Left renal pelvis (tissue), 4 donors: Measurements from ENCODE around the gene ANKS1B. TPM values are rescaled to one million over a fixed set of nuclear protein-coding genes. Genes with fewer than 3 reads are reported as not detected.
"Not testable (repeated sequence)": the region's sequence is repeated elsewhere in the genome, so short reads cannot be mapped to it uniquely, and the experiment has no call there.

ENCODE experiments used
- DNase-seq, 4 donors: peaks; one replicate each; pipeline ENCODE4 v3.0.0-alpha.2; 2013; ENCODE audit warnings: low read depth in 4 of 4, low spot score in 3 of 4
- polyA plus RNA-seq, 4 donors: library from polyadenylated mRNA; unstranded; fragments of 120-200 nt; gene quantifications; one replicate each; pipeline ENCODE4 v1.2.1, GENCODE V29; 2013; ENCODE audit not compliant: insufficient read length in 4 of 4

Gene ANKS1B
- polyA plus RNA-seq, 4 donors = 3.7 to 6.3 (median 4.7) TPM

DNA sequence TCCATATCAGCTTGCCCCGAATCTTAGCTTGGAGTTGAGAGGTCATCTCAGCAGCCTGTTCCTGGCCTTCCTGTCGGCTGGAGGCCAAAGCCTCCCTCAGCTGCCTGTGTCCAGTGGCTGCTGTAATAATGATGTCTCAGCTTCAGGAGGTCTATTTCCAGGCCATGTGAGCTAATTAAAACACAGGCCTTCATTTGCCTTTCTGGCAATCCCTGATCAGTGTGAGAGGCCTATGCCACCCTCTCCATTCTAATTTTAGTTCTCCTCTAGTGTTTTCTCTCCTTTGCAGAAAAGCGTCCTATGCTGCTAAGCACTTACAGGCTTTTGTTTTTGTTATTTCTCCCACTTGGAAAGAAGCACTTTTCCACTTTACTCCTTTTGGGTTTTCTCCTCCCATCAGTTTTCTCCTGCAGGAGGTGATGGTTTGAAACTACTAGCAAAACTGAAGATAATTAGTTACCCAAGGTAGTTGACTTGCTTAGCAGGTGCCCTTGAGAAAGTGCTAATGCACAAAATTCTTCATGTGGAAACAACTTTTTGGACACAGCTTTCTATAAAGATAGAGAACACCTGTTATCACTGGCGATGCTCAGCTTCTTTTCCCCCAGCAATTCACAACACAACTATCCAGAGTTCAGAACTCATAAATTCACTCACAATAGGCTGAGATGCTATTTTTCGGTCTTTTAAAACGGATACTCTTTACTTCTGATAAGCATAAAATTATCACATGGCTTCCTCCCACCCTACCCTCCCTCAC lies 592.5 kb downstream of the ANKS1B start:
- no peak for DNase-seq

DNA sequence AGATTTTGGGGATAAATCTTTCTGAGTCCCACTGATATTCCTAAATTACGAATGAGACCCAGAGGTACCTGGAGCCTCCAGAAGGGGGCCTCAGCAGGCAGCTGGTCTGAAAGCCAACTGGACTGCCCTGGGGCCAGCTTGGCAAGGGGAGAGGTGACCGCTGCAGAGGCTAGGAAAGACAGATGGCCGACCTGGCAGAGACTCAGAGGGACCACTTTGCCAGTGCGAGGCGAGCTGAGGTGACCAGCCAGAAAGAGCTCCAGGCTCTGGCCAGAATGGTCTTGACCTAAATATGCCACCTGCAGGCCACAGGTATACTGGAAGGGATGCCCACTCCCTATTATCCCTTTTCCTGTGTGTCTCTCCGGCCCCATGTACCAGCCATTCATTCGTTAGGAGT lies 594.0 kb downstream of the ANKS1B start:
- DNase-seq = no peak

DNA sequence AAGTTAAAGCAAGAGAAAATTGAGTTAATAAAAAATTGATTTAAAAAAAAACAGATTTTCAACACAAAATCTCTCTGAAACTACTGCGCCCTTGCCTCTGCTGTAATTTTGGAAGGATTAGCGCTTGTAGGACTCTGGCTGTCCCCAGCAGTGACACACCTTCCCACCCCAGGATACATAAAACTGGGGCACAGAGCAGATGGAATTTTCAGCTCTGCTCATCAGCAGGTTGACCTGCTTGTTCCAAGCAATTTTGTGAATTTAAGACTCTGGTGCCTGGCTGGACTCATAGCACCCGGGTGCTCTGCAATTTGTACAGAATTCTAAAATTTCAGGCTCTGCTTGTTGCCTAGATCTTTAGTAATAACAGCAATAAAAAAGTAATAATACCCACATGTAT lies 595.0 kb downstream of the ANKS1B start:
- no peak for DNase-seq

DNA sequence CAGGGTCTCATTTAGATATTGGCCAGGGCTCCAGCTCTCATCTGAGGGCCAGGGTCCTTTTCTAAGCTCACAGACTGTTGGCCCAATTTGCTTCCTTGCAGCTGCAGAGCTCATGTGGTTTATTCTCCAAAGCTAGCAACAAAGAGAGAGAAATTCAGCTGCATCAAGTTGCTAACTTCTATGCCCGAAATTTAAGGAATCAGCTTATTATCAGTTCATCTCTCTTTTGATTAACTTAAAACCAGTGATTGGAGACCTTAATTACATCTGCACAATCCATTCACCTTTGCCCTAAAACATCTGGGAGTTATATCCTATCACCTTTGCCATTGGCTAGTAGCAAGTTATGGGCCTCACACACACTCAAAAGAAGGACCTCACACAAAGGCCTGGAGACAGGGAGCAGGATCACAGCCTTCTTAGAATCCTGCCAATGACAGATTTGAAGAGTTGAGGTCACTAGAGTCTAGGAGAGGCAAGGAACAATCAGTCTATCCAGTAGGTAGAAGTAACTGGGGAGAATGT lies 596.0 kb downstream of the ANKS1B start:
- DNase-seq = no peak

DNA sequence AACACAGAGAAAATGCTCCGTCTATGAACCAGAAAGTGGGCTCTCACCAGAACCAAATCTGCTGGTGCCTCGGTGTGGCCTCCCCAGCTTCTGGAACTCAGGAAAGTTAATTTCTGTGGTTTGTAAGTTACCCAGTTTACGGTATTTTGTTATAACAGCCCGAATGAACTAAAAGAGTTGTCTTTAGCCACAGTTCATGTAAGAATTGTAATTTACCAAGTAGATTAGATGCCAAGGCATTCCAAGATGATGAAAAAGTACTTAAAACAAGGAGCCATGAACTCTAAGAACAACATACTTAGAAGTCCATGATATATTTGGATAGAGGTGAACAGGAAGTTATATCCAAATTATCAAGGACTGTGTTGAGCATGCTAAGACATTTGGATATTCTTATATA lies 597.1 kb downstream of the ANKS1B start:
- DNase-seq = no peak

DNA sequence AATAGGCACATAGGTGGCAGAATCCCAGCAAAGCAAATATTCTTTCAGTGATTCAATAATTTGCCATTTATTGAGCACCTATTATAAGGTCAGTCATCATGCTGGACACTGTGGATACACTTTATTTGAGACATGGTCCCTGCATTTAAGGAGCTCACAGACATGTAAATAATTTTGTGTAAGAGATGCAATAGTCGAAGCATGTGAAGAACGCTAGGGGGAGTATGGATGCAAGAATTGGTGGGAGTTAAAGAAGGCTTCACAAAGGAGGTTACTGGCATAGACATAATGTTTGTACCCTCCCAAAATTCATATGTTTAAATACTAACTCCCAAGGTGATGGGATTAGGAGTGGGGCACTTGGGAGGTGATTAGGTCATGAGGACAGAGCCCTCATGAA lies 597.8 kb downstream of the ANKS1B start:
- DNase-seq = no peak

DNA sequence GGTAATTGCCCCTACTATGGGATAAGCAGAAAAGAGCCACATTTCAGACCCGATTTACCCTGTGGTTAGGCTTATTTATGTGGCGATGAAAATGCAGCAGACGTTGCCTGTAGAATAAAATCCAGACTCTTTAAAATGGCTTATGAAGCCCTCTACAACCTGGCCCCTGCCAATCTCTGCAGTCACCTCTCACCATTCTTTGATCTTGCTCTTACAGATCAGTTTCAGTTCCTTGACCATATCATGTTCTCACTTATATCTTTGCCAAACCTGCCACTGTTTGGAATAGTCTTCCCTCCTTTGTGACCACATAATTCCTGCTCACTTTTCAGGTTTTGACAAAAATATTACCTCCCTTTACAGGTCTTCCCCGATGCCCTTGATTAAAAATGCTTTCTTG lies 601.5 kb downstream of the ANKS1B start:
- DNase-seq = no peak

DNA sequence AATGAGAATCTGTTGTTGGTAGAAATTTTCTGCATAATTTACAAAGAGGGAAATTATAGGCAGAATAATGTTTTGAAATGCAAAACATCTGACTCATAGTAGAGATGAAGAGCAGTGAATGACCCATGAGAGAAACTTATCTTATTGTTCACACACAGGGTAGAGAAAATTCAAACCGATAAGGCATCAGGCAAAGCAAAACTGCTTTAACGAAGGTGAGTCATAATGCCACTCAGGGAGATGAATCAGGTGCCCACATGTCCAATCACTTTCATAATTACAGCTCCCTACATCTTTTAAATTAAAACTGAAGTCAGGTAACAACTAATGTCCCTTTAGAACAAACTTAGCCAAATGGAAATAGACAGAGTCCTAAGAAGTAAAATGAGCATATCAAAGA lies 602.7 kb downstream of the ANKS1B start:
- no peak for DNase-seq

DNA sequence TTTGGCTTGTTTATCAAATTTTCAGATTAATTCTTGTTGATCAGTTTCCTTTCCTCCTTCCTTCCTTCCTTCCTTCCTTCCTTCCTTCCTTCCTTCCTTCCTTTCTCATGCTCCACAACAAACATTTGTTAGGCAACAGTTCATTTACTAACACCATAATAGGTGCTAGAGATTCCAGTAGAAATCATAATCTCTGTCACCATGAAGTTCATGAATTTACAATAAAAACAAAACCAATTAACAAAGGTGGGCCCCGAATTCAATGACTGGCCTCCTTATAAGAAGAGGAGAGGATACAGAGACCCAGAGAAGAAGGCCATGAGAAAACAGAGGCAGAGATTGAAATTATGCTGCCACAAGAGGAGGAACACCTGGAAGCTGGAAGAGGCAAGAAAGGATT lies 604.0 kb downstream of the ANKS1B start:
- DNase-seq = no peak

DNA sequence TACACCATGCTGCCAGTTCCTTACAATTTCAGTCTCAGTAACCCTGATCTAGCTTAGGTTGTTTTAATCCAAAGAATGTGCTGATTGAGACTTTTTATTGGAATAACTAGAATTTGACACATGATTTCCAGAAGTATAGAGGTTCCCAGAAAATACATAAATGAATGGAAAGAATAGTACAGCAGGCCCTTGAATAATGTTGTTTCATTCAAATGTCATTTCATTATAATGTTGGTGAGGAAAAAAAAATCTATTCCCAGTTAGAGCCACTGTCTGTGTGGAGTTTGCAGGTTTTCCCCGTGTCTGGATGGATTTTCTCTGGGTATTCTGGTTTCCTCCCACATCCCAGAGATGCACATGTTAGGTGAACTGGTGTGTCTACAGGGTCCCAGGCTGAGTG lies 610.7 kb downstream of the ANKS1B start:
- DNase-seq = no peak

DNA sequence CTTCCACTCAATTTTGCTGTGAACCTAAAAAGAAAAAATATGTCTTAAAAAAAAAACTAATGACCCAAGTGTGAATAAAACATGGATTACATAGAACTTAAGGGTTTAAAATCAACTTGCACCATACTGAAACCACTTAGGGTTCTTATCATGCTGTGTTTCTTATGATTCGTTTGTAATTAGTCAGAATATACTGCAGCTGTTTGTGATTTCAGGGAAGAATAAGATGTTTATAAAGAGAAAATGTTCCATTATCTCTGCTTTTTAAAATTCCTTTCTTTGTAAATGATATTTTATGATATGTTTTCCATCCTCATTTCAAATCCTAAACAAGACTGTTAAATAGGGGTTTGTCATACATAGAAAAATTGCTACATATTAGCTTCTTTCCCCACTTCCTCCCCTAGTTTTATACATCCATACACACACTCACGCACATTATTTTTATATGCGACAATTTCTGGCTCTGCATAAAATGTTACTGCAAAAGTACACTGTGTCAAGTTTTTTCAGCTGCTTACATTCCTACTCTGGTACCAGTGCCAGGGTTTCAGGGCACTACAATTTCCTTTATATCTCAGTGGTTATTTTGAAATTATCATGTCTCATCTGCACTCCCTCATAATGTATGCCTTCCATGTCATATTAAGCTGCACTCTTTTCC lies 612.3 kb downstream of the ANKS1B start:
- DNase-seq = no peak

DNA sequence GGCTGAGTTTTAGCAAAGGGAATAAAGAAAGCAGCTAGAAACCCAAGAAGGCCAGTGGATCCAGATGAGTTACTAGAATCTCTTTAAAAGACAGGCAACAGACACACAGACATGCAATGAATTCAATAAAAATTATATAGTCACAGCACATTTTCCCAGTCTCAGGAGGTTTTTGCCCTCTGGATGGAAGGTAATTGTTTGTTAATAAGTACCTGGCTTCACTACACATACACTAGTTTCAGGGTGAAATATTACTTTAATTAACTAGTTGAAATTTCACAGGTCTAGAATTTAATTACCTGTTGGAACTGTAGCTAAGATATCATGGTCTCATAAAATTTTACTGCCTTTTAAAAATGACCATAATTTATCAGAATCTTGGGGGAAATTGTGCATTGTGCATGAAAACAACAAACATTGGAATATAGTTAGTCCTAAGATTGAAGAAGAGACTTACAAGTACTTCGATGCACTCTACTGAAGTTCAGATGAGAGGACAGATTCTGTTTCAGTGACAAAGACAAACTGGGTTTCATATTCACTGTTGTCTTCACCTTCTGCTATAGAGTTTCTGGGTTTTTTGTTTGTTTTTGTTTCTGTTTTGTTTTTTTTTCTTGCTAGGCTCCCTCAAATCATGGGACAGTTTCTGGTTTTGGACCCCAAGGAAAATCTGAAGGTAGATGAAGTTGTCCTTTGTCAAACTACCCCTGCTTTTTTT lies 614.2 kb downstream of the ANKS1B start:
- peak in 1 of 4 donors; percentile 24 for DNase-seq

DNA sequence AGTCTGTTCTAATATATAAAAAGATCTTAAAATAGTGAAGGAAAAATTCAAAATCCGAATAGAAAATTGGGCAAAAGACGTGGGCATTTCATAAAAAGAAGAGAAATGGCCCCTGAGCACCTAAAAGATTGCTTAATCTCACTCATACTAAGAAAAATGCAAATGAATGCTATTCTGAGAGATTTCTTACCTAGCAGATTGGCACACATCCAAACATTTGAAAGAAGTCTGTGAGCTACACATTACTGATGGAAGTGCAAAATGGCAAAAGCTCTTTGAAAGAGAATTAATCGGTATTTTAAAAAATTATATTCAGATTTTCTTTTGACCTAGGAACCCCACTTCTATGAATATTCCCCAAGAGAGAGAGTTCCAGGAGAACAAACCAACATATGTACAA lies 617.6 kb downstream of the ANKS1B start:
- no peak for DNase-seq

DNA sequence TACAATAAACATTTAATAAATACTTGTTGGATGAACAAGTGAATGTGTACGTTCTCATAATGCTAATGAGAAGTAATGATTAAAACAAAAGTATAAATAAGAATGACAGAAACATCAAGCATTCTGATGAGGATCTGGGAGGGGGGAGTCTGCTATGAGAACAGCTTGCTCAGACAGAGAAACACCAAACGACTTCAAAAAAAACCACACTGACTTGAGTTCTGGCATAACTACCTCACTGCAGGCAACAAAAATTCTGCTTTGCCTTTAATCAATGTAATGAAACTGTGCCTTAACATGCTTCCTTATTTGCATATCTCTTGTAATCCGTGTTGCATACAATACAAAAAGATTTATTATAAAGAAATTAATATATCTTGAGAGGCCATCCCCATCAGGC lies 632.5 kb downstream of the ANKS1B start:
- DNase-seq = no peak

DNA sequence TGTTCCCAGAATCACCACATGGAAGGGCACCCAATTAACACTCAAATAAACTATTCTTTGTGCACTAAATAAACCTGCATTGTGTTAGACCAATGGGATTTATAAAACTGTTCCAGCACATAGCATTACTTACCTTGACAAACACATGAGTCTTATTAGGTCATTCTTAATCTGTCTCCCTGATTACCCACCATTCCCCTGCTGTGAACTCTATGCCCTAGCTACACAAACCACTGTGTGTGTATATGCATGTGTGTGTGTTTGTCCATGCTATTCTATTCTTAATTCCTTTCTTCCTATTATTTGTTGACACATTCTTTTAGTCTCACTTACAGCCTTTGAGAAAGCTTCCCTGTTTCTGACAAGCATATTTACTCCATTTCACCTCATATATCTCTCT lies 640.8 kb downstream of the ANKS1B start:
- no peak for DNase-seq

DNA sequence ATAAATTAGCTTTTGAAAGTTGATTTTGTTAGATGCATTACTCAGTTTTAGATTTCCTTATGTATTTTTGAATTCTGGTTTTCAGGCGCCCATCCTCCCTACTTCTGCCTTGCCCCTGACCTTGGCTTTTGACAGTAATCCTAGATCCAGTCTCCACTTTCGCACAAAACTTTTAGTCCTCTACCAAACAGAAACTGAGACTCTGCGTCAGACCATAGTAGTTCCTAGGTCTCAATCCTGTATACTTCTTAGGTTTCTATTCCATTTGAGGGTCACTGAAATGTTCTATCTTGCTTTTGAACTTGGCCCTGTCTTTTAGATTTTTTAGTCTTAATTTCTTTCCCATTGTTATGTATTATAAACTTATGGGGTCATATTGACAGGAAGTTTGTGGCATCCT lies 645.1 kb downstream of the ANKS1B start:
- DNase-seq = no peak

DNA sequence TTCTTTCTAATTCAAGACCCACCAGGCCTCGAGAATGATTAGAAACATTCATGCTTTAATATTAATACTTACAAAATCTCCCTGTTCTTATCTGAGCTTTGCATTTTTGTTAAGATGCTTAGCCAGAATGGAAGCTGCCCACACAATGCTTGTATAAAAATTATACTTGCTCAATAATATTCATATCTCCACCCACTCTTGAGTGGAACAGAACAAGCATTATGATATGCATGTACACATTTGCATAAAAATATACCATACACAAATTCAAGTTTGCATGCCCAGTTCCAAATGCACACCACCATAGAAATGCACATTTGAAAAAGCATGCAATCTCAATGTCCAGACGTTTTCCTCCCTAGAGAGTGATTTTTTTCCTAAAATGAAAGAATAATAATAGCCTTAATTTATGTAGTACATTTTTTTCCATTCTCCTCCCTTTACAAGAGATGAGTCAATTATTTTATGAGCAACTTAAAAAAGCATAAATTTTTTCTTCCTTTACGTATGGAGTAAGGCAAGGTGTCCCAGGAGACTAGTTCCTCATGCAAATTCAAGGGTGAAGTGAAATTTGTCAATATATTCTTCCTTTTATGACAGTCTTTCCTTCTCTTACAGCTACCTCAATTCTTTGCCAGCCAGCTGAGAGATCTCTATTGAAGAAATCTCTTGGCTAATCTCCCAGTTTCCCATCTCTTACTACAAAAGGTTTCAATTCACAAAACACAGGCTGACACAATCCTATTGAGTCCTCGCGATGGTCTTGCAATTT lies 650.3 kb downstream of the ANKS1B start:
- DNase-seq = no peak

DNA sequence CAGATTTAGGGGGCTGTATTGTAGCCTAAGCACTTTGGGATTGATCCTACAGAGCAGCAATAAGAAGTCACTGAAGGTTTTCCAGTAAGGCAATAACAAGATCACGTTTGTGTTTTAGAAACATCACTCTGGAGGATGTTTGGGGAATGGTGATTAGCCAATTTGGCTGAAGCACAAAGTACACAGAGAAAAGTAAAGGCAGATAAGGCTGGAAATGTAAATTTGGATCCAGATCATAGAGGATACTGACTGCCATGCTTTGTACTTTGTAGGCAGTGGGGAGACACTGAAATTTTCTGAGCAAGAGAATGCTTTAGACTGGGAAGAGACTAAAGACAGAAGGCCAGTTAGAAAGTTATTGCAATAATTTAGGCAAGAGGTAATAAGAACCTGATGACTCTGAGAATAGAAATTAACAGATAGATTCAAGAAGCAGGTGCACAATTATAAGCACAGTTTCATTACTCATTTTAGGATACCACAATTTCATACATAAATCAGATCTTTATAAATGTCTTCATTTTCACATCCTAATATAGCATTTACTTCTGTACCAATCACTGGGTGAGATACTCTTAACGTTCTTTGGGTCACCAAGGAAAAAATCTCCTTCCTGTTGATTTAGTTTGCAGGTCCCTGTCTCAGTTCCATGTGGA lies 651.7 kb downstream of the ANKS1B start:
- DNase-seq = no peak

DNA sequence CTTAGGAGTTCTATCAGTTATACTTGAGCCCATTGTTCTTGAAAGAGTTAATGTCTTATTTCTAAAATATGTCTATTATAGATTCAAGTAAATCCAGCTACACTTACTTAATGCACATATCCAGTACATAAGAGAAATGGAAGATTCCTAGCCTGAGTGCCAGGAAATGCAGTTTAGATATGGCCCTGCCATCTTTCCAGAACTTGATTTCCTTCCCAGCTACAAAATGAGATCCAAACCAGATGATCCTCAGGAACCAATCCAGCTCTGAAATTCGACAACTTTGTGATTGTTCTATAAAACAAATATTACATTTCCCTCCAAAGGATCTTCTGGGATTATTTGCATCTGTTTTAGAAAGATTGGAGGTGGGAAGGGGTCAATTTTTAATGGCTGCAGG lies 654.5 kb downstream of the ANKS1B start:
- DNase-seq = no peak

DNA sequence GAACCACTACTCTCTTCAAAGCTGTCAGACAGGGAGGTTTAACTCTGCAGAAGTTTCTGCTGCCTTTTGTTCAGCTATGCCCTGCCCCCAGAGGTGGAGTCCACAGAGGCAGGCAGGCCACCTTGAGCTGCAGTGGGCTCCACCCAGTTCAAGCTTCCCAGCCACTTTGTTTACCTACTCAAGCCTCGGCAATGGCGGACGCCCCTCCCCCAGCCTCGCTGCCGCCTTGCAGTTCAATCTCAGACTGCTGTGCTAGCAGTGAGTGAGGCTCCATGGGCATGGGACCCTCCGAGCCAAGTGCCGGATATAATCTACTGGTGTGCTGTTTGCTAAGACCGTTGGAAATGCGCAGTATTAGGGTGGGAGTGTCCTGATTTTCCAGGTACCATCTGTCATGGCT lies 663.5 kb downstream of the ANKS1B start:
- not testable (repeated sequence) for DNase-seq
